Adrenal gland (tissue), 12 donors: ENCODE measurements around the gene ANKFN1. TPM values are rescaled to one million over a fixed set of nuclear protein-coding genes. Genes with fewer than 3 reads are reported as not detected.
A peak's percentile ranks its signal among the peaks of the same experiment; 100 is the strongest.

Experiments used
- DNase-seq, 7 donors: peaks; one replicate each; pipeline ENCODE4 v3.0.0-alpha.2; 2019 to 2020
- H3K27ac ChIP-seq, 5 donors: fragments of 200-600 bp; sonication (generic) in 4 of 5; 1 replicate in 3 of 5; 2 replicates in 2 of 5; pipeline versions ENCODE4 v1.5.1 to v1.8.0; 2016 to 2020; ENCODE audit warnings: mild to moderate bottlenecking in 1 of 5
- H3K27me3 ChIP-seq: fragments of 200-600 bp; 2 replicates; pipeline ENCODE4 v1.8.0; 2021
- H3K36me3 ChIP-seq, 2 donors: fragments of 200-600 bp; replicated peaks in 1 of 2; 1 replicate in 1 of 2; 2 replicates in 1 of 2; pipeline versions ENCODE4 v1.5.1 to v1.8.0; 2018 to 2022
- H3K4me1 ChIP-seq, 2 donors: fragments of 200-600 bp; replicated peaks in 1 of 2; 1 replicate in 1 of 2; 2 replicates in 1 of 2; pipeline versions ENCODE4 v1.5.1 to v1.8.0; 2018 to 2021
- H3K4me3 ChIP-seq, 4 donors: fragments of 200-600 bp; sonication (generic) in 3 of 4; one replicate each; pipeline ENCODE4 v1.5.1; 2016 to 2018
- H3K9me3 ChIP-seq, 3 donors: fragments of 200-600 bp; sonication (generic) in 1 of 3; replicated peaks in 1 of 3; 1 replicate in 2 of 3; 2 replicates in 1 of 3; pipeline versions ENCODE4 v1.5.1 to v1.8.0; 2016 to 2021
- POLR2A ChIP-seq, 2 donors: fragments of 450-650 bp; IDR thresholded peaks; one replicate each; pipeline ENCODE4 v1.6.1; 2017; ENCODE audit warnings: antibody characterized with exemption in 2 of 2, mild to moderate bottlenecking in 2 of 2, moderate library complexity in 1 of 2
- WGBS, 4 donors: extraction: QIAGEN DNeasy Blood & Tissue Kit in 2 of 4; methylation state at CpG; one replicate each; pipeline versions ENCODE4 v1.1.5 to v1.1.7; 2013 to 2017; 5-methylcytosine and 5-hydroxymethylcytosine counted together
- intact Hi-C, 2 donors: fragments of 100-400 bp; cut with DNase I; formaldehyde crosslinking; loops; one replicate each; pipeline versions ENCODE4 v1.14.1 to v1.15.0; 2022 to 2023
- polyA plus RNA-seq, 3 donors: library from polyadenylated mRNA; stranded (reverse); fragments of 200-250 nt in 2 of 3; fragments of 350-450 nt in 1 of 3; fragmentation: Illumina TruSeq in 1 of 3; extraction: RNeasy Lipid Tissue Mini Kit (QIAGEN cat#74804) in 1 of 3; gene quantifications; one replicate each; pipeline ENCODE4 v1.2.3, GENCODE V29; 2013 to 2014
- total RNA-seq, 9 donors: library from RNA; depleted of rRNA in 4 of 9; stranded (reverse); fragments of >200 nt in 4 of 9; fragments of 120-200 nt in 1 of 9; fragmentation: NEBNext Ultra II Directional in 1 of 9; extraction: Animal tissue kit (Norgen Biotek cat#: 25700) in 1 of 9; gene quantifications; one replicate each; pipeline versions ENCODE4 v1.1.0 to v1.2.4, GENCODE V29; 2013 to 2023
- TF ChIP-seq, protein P1 (sequence below), 6 experiments: fragments of 450-650 bp in 4 of 6; fragments of 200-600 bp in 2 of 6; sonication (generic) in 1 of 6; IDR thresholded peaks; 1 replicate in 5 of 6; 2 replicates in 1 of 6; pipeline versions ENCODE4 v1.5.1 to v1.8.0; 2016 to 2021; ENCODE audit warnings: antibody characterized with exemption in 6 of 6, mild to moderate bottlenecking in 2 of 6, moderate library complexity in 1 of 6
- donor health status: healthy with polysubstance abuse.
- donor health status: Bipolar disorder and iron deficiency.
- donor health status: DM: yes; HTN: yes; CAD: no.
- donor health status: DM: no; HTN: no; CAD: no.
- donor health status: DM: no; HTN: no; CAD: no.
- donor health status: DM: yes; HTN: yes; CAD: no.

The ANKFN1 gene
- total and polyA plus RNA-seq, 12 donors = 0.18 to 1.6 (median 0.41) TPM; not detected in 5

DNA sequence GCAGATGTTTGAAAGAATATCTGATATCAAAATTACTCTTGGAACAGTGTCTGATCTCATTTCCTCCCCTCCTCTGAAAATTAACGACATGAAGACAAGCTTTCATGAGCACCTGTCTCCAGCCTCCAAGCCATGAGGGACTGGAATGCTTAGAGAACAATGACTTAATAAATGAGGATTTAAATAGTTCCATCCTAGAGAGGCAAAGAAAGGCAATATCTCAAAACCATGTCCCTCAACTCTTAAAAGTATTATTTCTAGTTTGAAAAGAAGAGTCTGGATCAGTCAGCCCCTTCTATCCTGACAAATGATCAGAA, 137.5 kb downstream of the ANKFN1 start:
- Histone ChIP-seq H3K9me3 (no peaks in the 10 kb centered on the region), H3K4me1 (no peaks in the 10 kb centered on the region), H3K27me3 (no peaks in the 10 kb centered on the region), H3K27ac (no peak overlapping the region), H3K36me3 (no peaks in the 10 kb centered on the region), H3K4me3 (peak overlapping the region in 1 of 4 donors; percentile 27)
- intact Hi-C loops = no loop called here
- DNase-seq = no peak
- WGBS, 4 donors = 53 to 67% (median 60%) methylated on average over 1 of the region's 1 CpG
- TF ChIP-seq, protein P1, sequence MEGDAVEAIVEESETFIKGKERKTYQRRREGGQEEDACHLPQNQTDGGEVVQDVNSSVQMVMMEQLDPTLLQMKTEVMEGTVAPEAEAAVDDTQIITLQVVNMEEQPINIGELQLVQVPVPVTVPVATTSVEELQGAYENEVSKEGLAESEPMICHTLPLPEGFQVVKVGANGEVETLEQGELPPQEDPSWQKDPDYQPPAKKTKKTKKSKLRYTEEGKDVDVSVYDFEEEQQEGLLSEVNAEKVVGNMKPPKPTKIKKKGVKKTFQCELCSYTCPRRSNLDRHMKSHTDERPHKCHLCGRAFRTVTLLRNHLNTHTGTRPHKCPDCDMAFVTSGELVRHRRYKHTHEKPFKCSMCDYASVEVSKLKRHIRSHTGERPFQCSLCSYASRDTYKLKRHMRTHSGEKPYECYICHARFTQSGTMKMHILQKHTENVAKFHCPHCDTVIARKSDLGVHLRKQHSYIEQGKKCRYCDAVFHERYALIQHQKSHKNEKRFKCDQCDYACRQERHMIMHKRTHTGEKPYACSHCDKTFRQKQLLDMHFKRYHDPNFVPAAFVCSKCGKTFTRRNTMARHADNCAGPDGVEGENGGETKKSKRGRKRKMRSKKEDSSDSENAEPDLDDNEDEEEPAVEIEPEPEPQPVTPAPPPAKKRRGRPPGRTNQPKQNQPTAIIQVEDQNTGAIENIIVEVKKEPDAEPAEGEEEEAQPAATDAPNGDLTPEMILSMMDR (IDR thresholded peaks at IDR 0.05) = no peak
- no peak for TF ChIP-seq POLR2A (IDR thresholded peaks at IDR 0.05)

DNA sequence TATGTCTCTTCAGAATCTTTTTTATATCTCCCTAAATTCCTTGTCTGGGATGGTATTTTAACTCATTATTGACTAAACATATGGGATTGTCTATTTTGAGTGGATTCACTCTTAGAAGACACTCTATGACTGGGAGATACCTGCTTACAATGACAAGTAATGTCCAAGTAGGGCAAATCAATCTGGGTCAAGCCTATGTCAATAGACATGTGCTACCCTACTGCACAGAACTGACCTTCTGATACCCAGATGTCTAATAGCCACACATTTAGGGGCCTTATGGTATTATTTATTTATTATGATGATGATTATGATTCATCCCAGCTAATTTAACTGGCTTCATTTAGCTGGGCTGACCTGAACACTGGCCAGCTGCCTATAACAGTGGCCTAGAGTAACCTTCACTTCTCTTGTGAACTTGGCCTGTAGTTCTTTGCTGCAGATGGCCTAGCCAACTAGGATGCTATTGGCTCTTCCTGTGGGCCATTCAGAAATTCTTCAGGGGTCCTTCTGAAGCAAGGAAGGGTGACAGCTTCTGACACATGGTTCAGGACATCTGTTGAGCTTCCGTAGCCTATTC, 138.0 kb downstream of the ANKFN1 start:
- intact Hi-C loops = no loop called here
- WGBS, 4 donors = 78 to 94% (median 85%) methylated on average over 1 of the region's 1 CpG
- H3K4me1 ChIP-seq = no peaks in the 10 kb centered on the region
- H3K27ac ChIP-seq = no peak overlapping the region
- TF ChIP-seq POLR2A (IDR thresholded peaks at IDR 0.05) = no peak
- TF ChIP-seq, protein P1 (IDR thresholded peaks at IDR 0.05) = no peak
- no peaks in the 10 kb centered on the region for H3K9me3 ChIP-seq
- no peak overlapping the region for H3K4me3 ChIP-seq
- no peaks in the 10 kb centered on the region for H3K27me3 ChIP-seq
- DNase-seq = peak in 3 of 7 donors; percentile 3 to 17 (median 7)
- H3K36me3 ChIP-seq = no peaks in the 10 kb centered on the region

DNA sequence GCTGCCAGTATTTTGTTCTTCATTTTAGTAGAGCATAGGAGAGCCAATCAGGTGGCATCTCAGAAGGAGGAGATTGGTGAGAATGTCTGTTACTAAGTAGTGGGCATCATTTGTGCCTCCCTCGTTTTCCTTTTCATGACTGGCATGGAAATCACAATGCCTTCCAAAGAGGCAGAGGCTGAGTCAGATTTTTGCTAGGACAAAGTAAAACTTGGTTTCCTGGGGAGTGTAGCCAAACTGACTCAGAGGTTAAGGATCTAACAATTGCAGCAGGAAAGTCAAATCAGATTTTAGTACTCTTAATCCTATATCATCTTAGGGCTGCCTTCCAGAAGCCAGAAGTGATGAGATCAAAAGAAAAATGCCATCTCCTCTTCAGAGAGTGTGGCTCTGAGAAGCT, 138.7 kb downstream of the ANKFN1 start:
- Histone ChIP-seq H3K27me3 (no peaks in the 10 kb centered on the region), H3K27ac (no peak overlapping the region), H3K4me3 (no peak overlapping the region), H3K36me3 (no peaks in the 10 kb centered on the region), H3K9me3 (no peaks in the 10 kb centered on the region), H3K4me1 (no peaks in the 10 kb centered on the region)
- 18 to 50% (median 43%) methylated on average over 1 of the region's 1 CpG for WGBS, 4 donors
- TF ChIP-seq, protein P1 (IDR thresholded peaks at IDR 0.05) = no peak
- no peak for TF ChIP-seq POLR2A (IDR thresholded peaks at IDR 0.05)
- intact Hi-C loops = no loop called here
- DNase-seq = no peak

DNA sequence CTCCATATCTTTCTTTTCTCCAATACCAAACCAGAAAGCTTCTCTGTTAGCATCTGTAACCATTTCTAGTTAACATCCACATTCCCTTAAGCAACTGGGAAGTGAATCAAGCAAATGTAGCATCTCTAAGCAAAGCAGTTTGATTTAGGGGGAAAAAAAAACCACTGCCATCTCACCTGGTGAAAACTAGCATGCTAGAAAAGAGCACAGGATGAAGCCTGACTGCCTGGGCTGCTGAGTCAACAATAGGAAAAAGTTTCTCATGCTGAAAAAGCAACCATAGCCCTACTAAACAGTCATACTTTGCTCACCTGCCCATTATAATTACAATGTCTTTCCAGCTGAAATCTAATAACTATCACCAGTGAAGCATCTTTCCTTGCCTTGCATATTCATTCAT, 139.3 kb downstream of the ANKFN1 start:
- TF ChIP-seq POLR2A (IDR thresholded peaks at IDR 0.05) = no peak
- TF ChIP-seq, protein P1 (IDR thresholded peaks at IDR 0.05) = no peak

More for the DNA sequence above, 139.3 kb downstream of the ANKFN1 start:
- Histone ChIP-seq H3K36me3 (no peaks in the 10 kb centered on the region), H3K4me3 (no peak overlapping the region), H3K27me3 (no peaks in the 10 kb centered on the region), H3K27ac (no peak overlapping the region), H3K4me1 (no peaks in the 10 kb centered on the region), H3K9me3 (no peaks in the 10 kb centered on the region)
- no peak for DNase-seq
- intact Hi-C loops = no loop called here
